ENCODE data around the gene PSME1. TPM values are rescaled to one million over a fixed set of nuclear protein-coding genes. Genes with fewer than 3 reads are reported as not detected.

The PSME1 gene
- total and polyA plus RNA-seq, 4 donors: 63.3 to 237 (median 101) TPM

- Histone ChIP-seq H3K4me3 (ENCODE audit: low read depth in 1 of 3, low read length in 3 of 3) (no peak overlapping the region), H3K9me3 (ENCODE audit: control insufficient read depth in 4 of 4, low read length in 3 of 4) (no peaks in the 10 kb centered on the region), H3K36me3 (ENCODE audit: control insufficient read depth in 4 of 4, insufficient read depth in 3 of 4, low read depth in 1 of 4, low read length in 3 of 4) (peaks cover 11 to 66% (median 25%) of the 10 kb centered on the region in 4 donors), H3K9ac (ENCODE audit: low read depth in 1 of 2, low read length in 2 of 2) (no peak overlapping the region), H3K27ac (ENCODE audit: low read depth in 1 of 2, low read length in 2 of 2) (no peak overlapping the region), H3K4me1 (ENCODE audit: control insufficient read depth in 4 of 4, insufficient read depth in 4 of 4, low read length in 3 of 4) (peaks cover 0 to 22% (median 14%) of the 10 kb centered on the region in 4 donors), H3K27me3 (ENCODE audit: control insufficient read depth in 4 of 4, insufficient read depth in 4 of 4, low read length in 3 of 4) (no peaks in the 10 kb centered on the region)
- TF ChIP-seq RAD21 (IDR thresholded peaks at IDR 0.05) (no peak), NR2F2 (IDR thresholded peaks at IDR 0.05) (no peak), TAF1 (conservative IDR thresholded peaks at IDR 0.05) (no peak), SP1 (IDR thresholded peaks at IDR 0.05) (no peak), RXRA (IDR thresholded peaks at IDR 0.05) (no peak), MAX (IDR thresholded peaks at IDR 0.05) (no peak), REST (IDR thresholded peaks at IDR 0.05) (no peak), HNF4G (IDR thresholded peaks at IDR 0.05) (no peak), JUND (IDR thresholded peaks at IDR 0.05) (no peak), EGR1 (IDR thresholded peaks at IDR 0.05; ENCODE audit: low read depth in 2 of 2) (no peak), HNF4A (conservative IDR thresholded peaks at IDR 0.05) (no peak), FOXA1 (IDR thresholded peaks at IDR 0.05) (no peak), ZBTB33 (IDR thresholded peaks at IDR 0.05) (no peak), FOXA2 (IDR thresholded peaks at IDR 0.05) (no peak), GABPA (IDR thresholded peaks at IDR 0.05 in 1 of 2, conservative IDR thresholded peaks at IDR 0.05 in 1 of 2) (no peak), YY1 (IDR thresholded peaks at IDR 0.05) (no peak), ATF3 (IDR thresholded peaks at IDR 0.05) (no peak), CTCF (IDR thresholded peaks at IDR 0.05; ENCODE audit: low read depth, low read length, missing input control) (no peak)
- no peak for DNase-seq (ENCODE audit: low spot score)
- WGBS: 96% methylated on average over 14 of the region's 14 CpGs
These were observed 41.9 kb downstream of the PSME1 start for GRCh38 chr14:24177891-24178290.
